HL-60 (cell line): ENCODE data around the gene APPBP2.

ENCODE experiments used
- GABPA ChIP-seq: IDR thresholded peaks from 2 replicates; pipeline ENCODE4 v1.6.1; 2012; ENCODE audit warnings: low read depth
- POLR2AphosphoS5 ChIP-seq: IDR thresholded peaks from 2 replicates; pipeline ENCODE4 v1.6.1; 2012; ENCODE audit warnings: low read depth
- TF ChIP-seq, protein P1 (sequence below): IDR thresholded peaks from one replicate; pipeline ENCODE4 v1.5.1; 2011; ENCODE audit warnings: low read length, control low read depth, inconsistent platforms; ENCODE audit not compliant: insufficient read depth

DNA sequence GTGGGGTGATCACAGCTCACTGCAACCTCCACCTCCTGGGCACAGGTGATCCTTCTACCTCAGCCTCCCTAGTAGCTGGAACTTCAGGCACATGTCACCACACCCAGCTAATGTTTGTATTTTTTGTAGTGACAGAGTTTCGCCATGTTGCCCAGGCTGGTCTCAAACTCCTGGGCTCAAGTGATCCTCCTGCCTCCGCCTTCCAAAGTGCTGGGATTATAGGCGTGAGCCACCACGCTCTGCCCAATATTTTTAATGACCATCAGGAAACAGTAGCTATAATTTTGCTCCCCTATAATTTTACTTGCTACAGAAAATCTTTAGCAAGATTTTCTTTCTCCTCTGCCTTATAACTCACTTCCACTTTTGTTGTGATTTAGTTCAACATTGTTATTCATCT, 29.7 kb upstream of the APPBP2 start:
- TF ChIP-seq POLR2AphosphoS5 (no peak), GABPA (no peak)
- TF ChIP-seq, protein P1, sequence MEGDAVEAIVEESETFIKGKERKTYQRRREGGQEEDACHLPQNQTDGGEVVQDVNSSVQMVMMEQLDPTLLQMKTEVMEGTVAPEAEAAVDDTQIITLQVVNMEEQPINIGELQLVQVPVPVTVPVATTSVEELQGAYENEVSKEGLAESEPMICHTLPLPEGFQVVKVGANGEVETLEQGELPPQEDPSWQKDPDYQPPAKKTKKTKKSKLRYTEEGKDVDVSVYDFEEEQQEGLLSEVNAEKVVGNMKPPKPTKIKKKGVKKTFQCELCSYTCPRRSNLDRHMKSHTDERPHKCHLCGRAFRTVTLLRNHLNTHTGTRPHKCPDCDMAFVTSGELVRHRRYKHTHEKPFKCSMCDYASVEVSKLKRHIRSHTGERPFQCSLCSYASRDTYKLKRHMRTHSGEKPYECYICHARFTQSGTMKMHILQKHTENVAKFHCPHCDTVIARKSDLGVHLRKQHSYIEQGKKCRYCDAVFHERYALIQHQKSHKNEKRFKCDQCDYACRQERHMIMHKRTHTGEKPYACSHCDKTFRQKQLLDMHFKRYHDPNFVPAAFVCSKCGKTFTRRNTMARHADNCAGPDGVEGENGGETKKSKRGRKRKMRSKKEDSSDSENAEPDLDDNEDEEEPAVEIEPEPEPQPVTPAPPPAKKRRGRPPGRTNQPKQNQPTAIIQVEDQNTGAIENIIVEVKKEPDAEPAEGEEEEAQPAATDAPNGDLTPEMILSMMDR: no peak
